Erythroblast (primary cell): ENCODE measurements around the gene CRISP2.

ENCODE experiments used
- GATA1 ChIP-seq: IDR thresholded peaks from 2 replicates; pipeline ENCODE4 v1.6.1; 2011; ENCODE audit warnings: low read depth, mild to moderate bottlenecking, control low read depth, low read length, moderate library complexity
- POLR2A ChIP-seq: IDR thresholded peaks from 2 replicates; pipeline ENCODE4 v1.6.1; 2011; ENCODE audit warnings: mild to moderate bottlenecking, low read length

DNA sequence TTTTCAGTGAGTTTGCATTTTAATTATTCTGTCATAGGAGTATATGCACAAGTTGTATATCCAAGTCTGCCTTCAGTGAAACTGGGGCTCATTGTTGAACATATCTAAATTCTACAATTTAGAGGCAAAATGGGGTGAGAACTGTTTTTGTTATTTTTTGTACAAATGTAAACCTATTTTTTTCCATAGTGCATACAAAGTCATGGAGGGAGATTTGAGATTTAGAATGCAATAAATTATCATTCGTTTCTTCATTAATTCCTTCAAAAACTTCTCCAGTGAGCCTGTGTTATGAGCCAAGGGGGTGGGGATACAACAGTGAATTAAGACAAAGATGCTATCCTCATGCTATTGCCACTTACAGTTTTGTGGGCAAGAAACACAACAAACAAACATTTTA is 46.9 kb downstream of the CRISP2 start:
- TF ChIP-seq POLR2A (no peak), GATA1 (no peak)
